Measurements from ENCODE around the gene DOHH.

Gene DOHH

GRCh38 chr19:3528539-3529211 lies 28.2 kb upstream of the DOHH start:
- no peak overlapping the region for H2AK5ac ChIP-seq (ENCODE audit: low read length)
- no peak overlapping the region for H2BK15ac ChIP-seq (replicated peaks; ENCODE audit: low read depth)
- H3K27ac ChIP-seq (ENCODE audit: low read depth, low read length): no peak overlapping the region
- no peak for DNase-seq
- H4K5ac ChIP-seq (ENCODE audit: low read length): no peak overlapping the region
- H2BK120ac ChIP-seq (ENCODE audit: low read depth, low read length): no peak overlapping the region
- no peak overlapping the region for H3K4me2 ChIP-seq (ENCODE audit: low read length)
- peaks cover 9% of the 10 kb centered on the region for H3K36me3 ChIP-seq (ENCODE audit: control insufficient read depth, insufficient read depth, low read length)
- no peak overlapping the region for H2BK5ac ChIP-seq (ENCODE audit: low read length)
- no peak overlapping the region for H3K23ac ChIP-seq (ENCODE audit: low read length)
- H3K9ac ChIP-seq (ENCODE audit: low read length): no peak overlapping the region
- H3K79me2 ChIP-seq (ENCODE audit: control insufficient read depth, insufficient read depth, low read length): no peaks in the 10 kb centered on the region
- H3K56ac ChIP-seq (ENCODE audit: low read length): no peak overlapping the region
- no peak overlapping the region for H4K8ac ChIP-seq (ENCODE audit: low read depth, low read length)
- H3K4ac ChIP-seq (ENCODE audit: low read depth, low read length): no peak overlapping the region
- no peaks in the 10 kb centered on the region for H3K4me1 ChIP-seq (ENCODE audit: control insufficient read depth, low read depth, low read length)
- H3K4me3 ChIP-seq (ENCODE audit: low read length): no peak overlapping the region
- H3K18ac ChIP-seq (ENCODE audit: low read length): no peak overlapping the region
- no peaks in the 10 kb centered on the region for H3K27me3 ChIP-seq (ENCODE audit: insufficient read depth, low read length, poor library complexity)
- no CpG with 5 or more reads among the region's 20 CpGs for WGBS (ENCODE audit: extremely low coverage, insufficient coverage, low lambda C conversion rate)
- H3K79me1 ChIP-seq (ENCODE audit: low read length): no peaks in the 10 kb centered on the region

GRCh38 chr19:3528080-3528479 lies 27.6 kb upstream of the DOHH start:
- WGBS (ENCODE audit: extremely low coverage, insufficient coverage, low lambda C conversion rate): no CpG with 5 or more reads among the region's 14 CpGs
- Histone ChIP-seq H2BK120ac (ENCODE audit: low read depth, low read length) (no peak overlapping the region), H3K4me1 (ENCODE audit: control insufficient read depth, low read depth, low read length) (no peaks in the 10 kb centered on the region), H3K4me3 (ENCODE audit: low read length) (no peak overlapping the region), H3K4ac (ENCODE audit: low read depth, low read length) (no peak overlapping the region), H2BK15ac (replicated peaks; ENCODE audit: low read depth) (no peak overlapping the region), H2BK5ac (ENCODE audit: low read length) (no peak overlapping the region), H3K27ac (ENCODE audit: low read depth, low read length) (no peak overlapping the region), H4K5ac (ENCODE audit: low read length) (no peak overlapping the region), H3K27me3 (ENCODE audit: insufficient read depth, low read length, poor library complexity) (no peaks in the 10 kb centered on the region), H3K18ac (ENCODE audit: low read length) (no peak overlapping the region), H2AK5ac (ENCODE audit: low read length) (no peak overlapping the region), H3K23ac (ENCODE audit: low read length) (no peak overlapping the region), H3K9ac (ENCODE audit: low read length) (no peak overlapping the region), H3K56ac (ENCODE audit: low read length) (no peak overlapping the region), H3K79me1 (ENCODE audit: low read length) (no peaks in the 10 kb centered on the region), H3K79me2 (ENCODE audit: control insufficient read depth, insufficient read depth, low read length) (no peaks in the 10 kb centered on the region), H4K8ac (ENCODE audit: low read depth, low read length) (no peak overlapping the region), H3K4me2 (ENCODE audit: low read length) (no peak overlapping the region), H3K36me3 (ENCODE audit: control insufficient read depth, insufficient read depth, low read length) (peaks cover 6% of the 10 kb centered on the region)
- DNase-seq: no peak

- Histone ChIP-seq H3K4ac (ENCODE audit: low read depth, low read length) (no peak overlapping the region), H3K36me3 (ENCODE audit: control insufficient read depth, insufficient read depth, low read length) (peaks cover 6% of the 10 kb centered on the region), H4K8ac (ENCODE audit: low read depth, low read length) (no peak overlapping the region), H4K5ac (ENCODE audit: low read length) (no peak overlapping the region), H3K27me3 (ENCODE audit: insufficient read depth, low read length, poor library complexity) (no peaks in the 10 kb centered on the region), H3K4me2 (ENCODE audit: low read length) (no peak overlapping the region), H3K4me1 (ENCODE audit: control insufficient read depth, low read depth, low read length) (no peaks in the 10 kb centered on the region), H2BK15ac (replicated peaks; ENCODE audit: low read depth) (no peak overlapping the region), H2BK5ac (ENCODE audit: low read length) (no peak overlapping the region), H3K18ac (ENCODE audit: low read length) (no peak overlapping the region), H2AK5ac (ENCODE audit: low read length) (no peak overlapping the region), H3K56ac (ENCODE audit: low read length) (no peak overlapping the region), H3K27ac (ENCODE audit: low read depth, low read length) (no peak overlapping the region), H3K4me3 (ENCODE audit: low read length) (no peak overlapping the region), H3K79me1 (ENCODE audit: low read length) (no peaks in the 10 kb centered on the region), H2BK120ac (ENCODE audit: low read depth, low read length) (no peak overlapping the region), H3K9ac (ENCODE audit: low read length) (no peak overlapping the region), H3K23ac (ENCODE audit: low read length) (no peak overlapping the region), H3K79me2 (ENCODE audit: control insufficient read depth, insufficient read depth, low read length) (no peaks in the 10 kb centered on the region)
- no CpG with 5 or more reads among the region's 21 CpGs for WGBS (ENCODE audit: extremely low coverage, insufficient coverage, low lambda C conversion rate)
- no peak for DNase-seq
These were observed 26.9 kb upstream of the DOHH start for GRCh38 chr19:3527238-3527910.

- no peak overlapping the region for H3K9ac ChIP-seq (ENCODE audit: low read length)
- DNase-seq: no peak
- no peak overlapping the region for H2AK5ac ChIP-seq (ENCODE audit: low read length)
- no peaks in the 10 kb centered on the region for H3K79me2 ChIP-seq (ENCODE audit: control insufficient read depth, insufficient read depth, low read length)
- no peak overlapping the region for H2BK15ac ChIP-seq (replicated peaks; ENCODE audit: low read depth)
- H2BK5ac ChIP-seq (ENCODE audit: low read length): no peak overlapping the region
- no peak overlapping the region for H2BK120ac ChIP-seq (ENCODE audit: low read depth, low read length)
- H3K56ac ChIP-seq (ENCODE audit: low read length): no peak overlapping the region
- peaks cover 6% of the 10 kb centered on the region for H3K36me3 ChIP-seq (ENCODE audit: control insufficient read depth, insufficient read depth, low read length)
- H4K8ac ChIP-seq (ENCODE audit: low read depth, low read length): no peak overlapping the region
- no peak overlapping the region for H3K4me3 ChIP-seq (ENCODE audit: low read length)
- H3K27ac ChIP-seq (ENCODE audit: low read depth, low read length): no peak overlapping the region
- H3K4me2 ChIP-seq (ENCODE audit: low read length): no peak overlapping the region
- no peaks in the 10 kb centered on the region for H3K27me3 ChIP-seq (ENCODE audit: insufficient read depth, low read length, poor library complexity)
- no CpG with 5 or more reads among the region's 28 CpGs for WGBS (ENCODE audit: extremely low coverage, insufficient coverage, low lambda C conversion rate)
- H3K23ac ChIP-seq (ENCODE audit: low read length): no peak overlapping the region
- no peaks in the 10 kb centered on the region for H3K4me1 ChIP-seq (ENCODE audit: control insufficient read depth, low read depth, low read length)
- H3K4ac ChIP-seq (ENCODE audit: low read depth, low read length): no peak overlapping the region
- H3K18ac ChIP-seq (ENCODE audit: low read length): no peak overlapping the region
- H3K79me1 ChIP-seq (ENCODE audit: low read length): peaks cover 6% of the 10 kb centered on the region
- no peak overlapping the region for H4K5ac ChIP-seq (ENCODE audit: low read length)
These were observed 26.2 kb upstream of the DOHH start for GRCh38 chr19:3526507-3527237.

DNA sequence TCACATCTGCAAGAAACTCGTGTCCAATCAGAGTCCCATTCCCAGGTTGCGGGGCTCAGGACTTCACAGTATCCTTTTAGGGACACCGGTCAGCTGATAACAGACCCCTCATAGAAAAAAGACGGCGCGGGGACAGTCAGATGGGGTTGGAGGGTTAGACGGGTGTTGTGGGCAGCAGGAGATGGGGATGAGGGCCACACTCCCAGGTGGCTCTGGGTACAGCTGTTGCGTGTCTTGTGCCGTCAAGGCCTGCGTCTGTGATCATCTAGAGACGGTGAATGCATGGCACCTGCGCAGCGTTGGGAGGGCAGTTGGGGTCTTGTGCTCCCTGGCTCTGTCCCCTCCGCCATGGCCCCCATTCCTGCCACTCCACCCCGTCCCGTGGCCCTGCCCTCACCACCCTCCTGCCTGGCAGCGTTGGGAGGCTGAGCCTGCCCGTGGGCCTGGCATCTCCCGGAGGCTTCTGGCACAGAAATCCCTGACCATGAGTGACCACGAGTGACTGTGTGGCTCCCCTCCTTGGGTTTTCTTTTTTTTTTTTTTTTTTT lies 24.5 kb upstream of the DOHH start:
- Histone ChIP-seq H2BK15ac (replicated peaks; ENCODE audit: low read depth) (no peak overlapping the region), H3K4me2 (ENCODE audit: low read length) (no peak overlapping the region), H3K18ac (ENCODE audit: low read length) (no peak overlapping the region), H3K79me2 (ENCODE audit: control insufficient read depth, insufficient read depth, low read length) (peaks cover 8% of the 10 kb centered on the region), H3K79me1 (ENCODE audit: low read length) (peaks cover 15% of the 10 kb centered on the region), H3K23ac (ENCODE audit: low read length) (no peak overlapping the region), H3K4ac (ENCODE audit: low read depth, low read length) (no peak overlapping the region), H3K4me3 (ENCODE audit: low read length) (no peak overlapping the region), H4K5ac (ENCODE audit: low read length) (no peak overlapping the region), H2AK5ac (ENCODE audit: low read length) (no peak overlapping the region), H3K27me3 (ENCODE audit: insufficient read depth, low read length, poor library complexity) (no peaks in the 10 kb centered on the region), H2BK5ac (ENCODE audit: low read length) (no peak overlapping the region), H3K27ac (ENCODE audit: low read depth, low read length) (no peak overlapping the region), H3K36me3 (ENCODE audit: control insufficient read depth, insufficient read depth, low read length) (peaks cover 7% of the 10 kb centered on the region), H3K9ac (ENCODE audit: low read length) (no peak overlapping the region), H3K56ac (ENCODE audit: low read length) (no peak overlapping the region), H2BK120ac (ENCODE audit: low read depth, low read length) (no peak overlapping the region), H4K8ac (ENCODE audit: low read depth, low read length) (no peak overlapping the region), H3K4me1 (ENCODE audit: control insufficient read depth, low read depth, low read length) (no peaks in the 10 kb centered on the region)
- no peak for DNase-seq
- WGBS (ENCODE audit: extremely low coverage, insufficient coverage, low lambda C conversion rate): no CpG with 5 or more reads among the region's 20 CpGs

All from mesendoderm (in vitro differentiated cells).